Esophagus muscularis mucosa (tissue), 4 donors: ENCODE data around the gene GVQW3. TPM values are rescaled to one million over a fixed set of nuclear protein-coding genes. Genes with fewer than 3 reads are reported as not detected.

Experiments
- DNase-seq: peaks from one replicate; pipeline ENCODE4 v3.0.0-alpha.2; 2017; ENCODE audit errors: extremely low spot score
- H3K27ac ChIP-seq, 4 donors: fragments of 200-600 bp; sonication (generic); replicated peaks in 1 of 4; 1 replicate in 3 of 4; 2 replicates in 1 of 4; pipeline ENCODE4 v1.5.1; 2016 to 2019; ENCODE audit warnings: mild to moderate bottlenecking in 1 of 4
- H3K27me3 ChIP-seq, 4 donors: fragments of 200-600 bp; sonication (generic); one replicate each; pipeline versions ENCODE4 v1.5.1 to v1.6.0; 2016 to 2019
- H3K36me3 ChIP-seq, 4 donors: fragments of 200-600 bp; sonication (generic); one replicate each; pipeline ENCODE4 v1.5.1; 2016 to 2019
- H3K4me1 ChIP-seq, 4 donors: fragments of 200-600 bp; sonication (generic); one replicate each; pipeline ENCODE4 v1.5.1; 2016 to 2019
- H3K4me3 ChIP-seq, 4 donors: fragments of 200-600 bp; sonication (generic); 1 replicate in 2 of 4; 2 replicates in 2 of 4; pipeline ENCODE4 v1.5.1; 2016 to 2019; ENCODE audit warnings: mild to moderate bottlenecking in 4 of 4, moderate library complexity in 1 of 4
- H3K9me3 ChIP-seq, 4 donors: fragments of 200-600 bp; sonication (generic); 1 replicate in 3 of 4; 2 replicates in 1 of 4; pipeline ENCODE4 v1.5.1; 2016 to 2019
- EP300 ChIP-seq: sonication (generic); formaldehyde crosslinking; IDR thresholded peaks from one replicate; pipeline ENCODE4 v1.6.1; 2017; ENCODE audit warnings: antibody characterized with exemption
- POLR2A ChIP-seq: fragments of 450-650 bp; IDR thresholded peaks from one replicate; pipeline ENCODE4 v1.6.1; 2017; ENCODE audit warnings: antibody characterized with exemption, moderate library complexity, mild to moderate bottlenecking, low read depth
- POLR2AphosphoS5 ChIP-seq, 2 donors: sonication (generic); formaldehyde crosslinking; IDR thresholded peaks; one replicate each; pipeline ENCODE4 v1.6.1; 2017; ENCODE audit warnings: antibody characterized with exemption in 2 of 2
- WGBS: methylation state at CpG from one replicate; pipeline ENCODE4 v1.1.5; 2018; 5-methylcytosine and 5-hydroxymethylcytosine counted together
- intact Hi-C: fragments of 100-400 bp; cut with DNase I; formaldehyde crosslinking; loops from one replicate; pipeline ENCODE4 v1.15.1; 2023
- total RNA-seq, 4 donors: library from RNA; depleted of rRNA; stranded (reverse); fragments of >200 nt; gene quantifications; one replicate each; pipeline versions ENCODE4 v1.1.0 to v1.2.1, GENCODE V29; 2016
- TF ChIP-seq, protein P1 (sequence below), 3 experiments: fragments of 200-600 bp in 2 of 3; fragments of 450-650 bp in 1 of 3; sonication (generic) in 2 of 3; IDR thresholded peaks; one replicate each; pipeline ENCODE4 v1.5.1; 2017 to 2019; ENCODE audit warnings: antibody characterized with exemption in 3 of 3, mild to moderate bottlenecking in 2 of 3, moderate library complexity in 1 of 3

Gene GVQW3
- total RNA-seq, 4 donors from 2014 or later, result 0.50 to 1.6 (median 1.0) TPM

GRCh38 chr11:76337469-76337868, 43.7 kb upstream of the GVQW3 start:
- Histone ChIP-seq H3K27ac (no peak overlapping the region), H3K27me3 (no peaks in the 10 kb centered on the region), H3K4me3 (no peak overlapping the region), H3K36me3 (no peaks in the 10 kb centered on the region), H3K4me1 (peaks cover 3 to 17% (median 6%) of the 10 kb centered on the region in 4 donors), H3K9me3 (peaks cover 0 to 6% (median 0%) of the 10 kb centered on the region in 4 donors)
- intact Hi-C loops, result no loop called here
- DNase-seq, result no peak
- TF ChIP-seq EP300 (no peak), POLR2AphosphoS5 (IDR thresholded peaks at IDR 0.05) (no peak), POLR2A (no peak)
- TF ChIP-seq, protein P1, sequence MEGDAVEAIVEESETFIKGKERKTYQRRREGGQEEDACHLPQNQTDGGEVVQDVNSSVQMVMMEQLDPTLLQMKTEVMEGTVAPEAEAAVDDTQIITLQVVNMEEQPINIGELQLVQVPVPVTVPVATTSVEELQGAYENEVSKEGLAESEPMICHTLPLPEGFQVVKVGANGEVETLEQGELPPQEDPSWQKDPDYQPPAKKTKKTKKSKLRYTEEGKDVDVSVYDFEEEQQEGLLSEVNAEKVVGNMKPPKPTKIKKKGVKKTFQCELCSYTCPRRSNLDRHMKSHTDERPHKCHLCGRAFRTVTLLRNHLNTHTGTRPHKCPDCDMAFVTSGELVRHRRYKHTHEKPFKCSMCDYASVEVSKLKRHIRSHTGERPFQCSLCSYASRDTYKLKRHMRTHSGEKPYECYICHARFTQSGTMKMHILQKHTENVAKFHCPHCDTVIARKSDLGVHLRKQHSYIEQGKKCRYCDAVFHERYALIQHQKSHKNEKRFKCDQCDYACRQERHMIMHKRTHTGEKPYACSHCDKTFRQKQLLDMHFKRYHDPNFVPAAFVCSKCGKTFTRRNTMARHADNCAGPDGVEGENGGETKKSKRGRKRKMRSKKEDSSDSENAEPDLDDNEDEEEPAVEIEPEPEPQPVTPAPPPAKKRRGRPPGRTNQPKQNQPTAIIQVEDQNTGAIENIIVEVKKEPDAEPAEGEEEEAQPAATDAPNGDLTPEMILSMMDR (IDR thresholded peaks at IDR 0.05), result no peak
- 95% methylated on average over 1 of the region's 1 CpG for WGBS

GRCh38 chr11:76337923-76338322, 43.2 kb upstream of the GVQW3 start:
- Histone ChIP-seq H3K4me3 (no peak overlapping the region), H3K27ac (peak overlapping the region in 1 of 4 donors; percentile 46), H3K36me3 (no peaks in the 10 kb centered on the region), H3K4me1 (peaks cover 3 to 17% (median 6%) of the 10 kb centered on the region in 4 donors), H3K9me3 (peaks cover 0 to 6% (median 0%) of the 10 kb centered on the region in 4 donors), H3K27me3 (no peaks in the 10 kb centered on the region)
- 88% methylated on average over 4 of the region's 4 CpGs for WGBS
- no peak for TF ChIP-seq POLR2A
- TF ChIP-seq, protein P1 (IDR thresholded peaks at IDR 0.05), result no peak
- no peak for TF ChIP-seq EP300
- TF ChIP-seq POLR2AphosphoS5 (IDR thresholded peaks at IDR 0.05), result no peak
- intact Hi-C loops, result no loop called here
- peak; percentile 81 for DNase-seq

DNA sequence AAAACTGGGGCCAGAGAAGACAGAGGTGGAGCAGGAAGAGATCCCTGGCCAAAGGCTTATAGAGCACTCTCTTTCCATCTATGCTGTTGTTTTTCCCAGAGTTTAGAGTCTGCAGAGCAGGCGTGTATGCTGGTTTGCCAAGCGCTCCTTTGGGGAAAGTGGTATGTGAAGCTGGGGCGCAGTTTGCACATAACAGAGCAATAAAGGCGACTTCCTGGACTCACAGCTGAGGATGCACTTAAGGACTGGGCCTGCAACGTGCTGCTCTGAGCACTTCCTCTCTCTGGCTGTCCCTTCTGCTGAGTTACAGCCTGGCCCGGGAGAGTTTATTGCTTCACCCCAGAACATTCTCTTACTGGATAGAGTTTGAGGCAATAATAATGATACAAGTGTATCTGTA, 41.9 kb upstream of the GVQW3 start:
- no peak for DNase-seq
- Histone ChIP-seq H3K36me3 (no peaks in the 10 kb centered on the region), H3K4me3 (no peak overlapping the region), H3K9me3 (peaks cover 0 to 6% (median 0%) of the 10 kb centered on the region in 4 donors), H3K27ac (peak overlapping the region; percentile 7 to 57 (median 44)), H3K27me3 (no peaks in the 10 kb centered on the region), H3K4me1 (peaks cover 3 to 17% (median 6%) of the 10 kb centered on the region in 4 donors)
- intact Hi-C loops, result no loop called here
- TF ChIP-seq POLR2AphosphoS5 (IDR thresholded peaks at IDR 0.05) (peak; percentile 30 to 31), EP300 (no peak)
- WGBS, result 51% methylated on average over 6 of the region's 6 CpGs

DNA sequence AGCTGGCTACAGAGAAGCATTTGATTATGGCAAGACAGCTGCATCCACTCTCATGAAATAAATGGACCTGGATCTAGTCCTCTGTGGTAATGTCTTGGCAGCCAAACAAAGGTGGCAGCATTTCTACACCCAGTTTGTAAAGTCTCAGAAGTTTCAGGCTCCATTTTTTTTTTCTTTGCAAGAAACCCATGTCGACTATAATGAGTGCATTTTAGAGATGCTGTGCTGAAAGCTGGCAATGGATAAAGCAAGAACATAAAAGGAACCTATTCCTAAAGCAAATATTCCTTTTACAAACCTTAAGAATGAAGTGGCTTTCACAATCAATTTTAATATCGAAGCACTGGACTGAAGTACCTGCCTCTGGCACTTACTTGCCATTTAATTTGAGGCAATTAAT, 33.7 kb upstream of the GVQW3 start:
- Histone ChIP-seq H3K4me1 (no peaks in the 10 kb centered on the region), H3K9me3 (no peaks in the 10 kb centered on the region), H3K4me3 (no peak overlapping the region), H3K27me3 (no peaks in the 10 kb centered on the region), H3K27ac (no peak overlapping the region), H3K36me3 (peaks cover 4 to 36% (median 20%) of the 10 kb centered on the region in 4 donors)
- 68% methylated on average over 2 of the region's 2 CpGs for whole genome bisulfite sequencing
- no peak for DNase-seq
- TF ChIP-seq EP300, result no peak
- TF ChIP-seq, protein P1 (IDR thresholded peaks at IDR 0.05), result no peak
- TF ChIP-seq POLR2AphosphoS5 (IDR thresholded peaks at IDR 0.05), result no peak
- TF ChIP-seq POLR2A, result no peak
- intact Hi-C loops, result no loop called here

DNA sequence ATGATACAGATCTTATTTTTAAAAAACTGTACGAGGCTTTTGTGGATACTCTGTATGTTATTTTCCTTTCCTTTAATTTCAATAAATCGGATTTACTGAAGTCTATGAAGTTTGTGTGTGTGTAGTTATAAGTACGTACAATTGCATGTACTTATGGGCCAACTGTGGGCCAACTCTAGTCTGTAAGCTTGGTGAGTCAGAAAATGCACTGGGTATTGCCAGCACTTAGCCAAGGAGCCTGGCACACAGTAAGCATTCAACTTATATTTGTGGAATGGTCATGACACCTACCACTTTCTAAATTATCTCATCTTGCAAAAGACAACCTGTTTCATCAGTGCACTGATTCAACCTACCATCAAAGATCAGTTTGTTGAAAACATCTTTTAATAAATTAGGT, 32.8 kb upstream of the GVQW3 start:
- Histone ChIP-seq H3K36me3 (peaks cover 4 to 43% (median 24%) of the 10 kb centered on the region in 4 donors), H3K9me3 (no peaks in the 10 kb centered on the region), H3K27me3 (no peaks in the 10 kb centered on the region), H3K27ac (no peak overlapping the region), H3K4me3 (no peak overlapping the region), H3K4me1 (no peaks in the 10 kb centered on the region)
- TF ChIP-seq, protein P1 (IDR thresholded peaks at IDR 0.05), result no peak
- TF ChIP-seq POLR2A (no peak), EP300 (no peak), POLR2AphosphoS5 (IDR thresholded peaks at IDR 0.05) (no peak)
- DNase-seq, result no peak
- intact Hi-C loops, result no loop called here
- WGBS, result 92% methylated on average over 3 of the region's 3 CpGs
